ENCODE results near the gene ZNG1A. TPM values are rescaled to one million over a fixed set of nuclear protein-coding genes. Genes with fewer than 3 reads are reported as not detected.
"Not testable (repeated sequence)": the region's sequence is repeated elsewhere in the genome, so short reads cannot be mapped to it uniquely, and the experiment has no call there.

ZNG1A gene
- total RNA-seq, 2 experiments from 2014 or later, result 32.8 to 33.5 TPM

GRCh38 chr9:88396-89037 lies 90.3 kb downstream of the ZNG1A start:
- H3K36me3 Mint-ChIP-seq (ENCODE audit: low read depth); H3K4me3 Mint-ChIP-seq; DNase-seq; H3K4me1 Mint-ChIP-seq (ENCODE audit: low read depth); H3K27me3 Mint-ChIP-seq (ENCODE audit: low read depth); POLR2A ChIA-PET; H3K27ac Mint-ChIP-seq; CTCF ChIA-PET; H3K9me3 Mint-ChIP-seq (ENCODE audit: insufficient read depth): not testable (repeated sequence)
- peak; percentile 85 for ATAC-seq

GRCh38 chr9:87860-88259 lies 91.0 kb downstream of the ZNG1A start:
- H3K4me1 Mint-ChIP-seq (ENCODE audit: low read depth); H3K27ac Mint-ChIP-seq; CTCF ChIA-PET; H3K9me3 Mint-ChIP-seq (ENCODE audit: insufficient read depth); ATAC-seq; H3K27me3 Mint-ChIP-seq (ENCODE audit: low read depth); POLR2A ChIA-PET; H3K36me3 Mint-ChIP-seq (ENCODE audit: low read depth); DNase-seq; H3K4me3 Mint-ChIP-seq: not testable (repeated sequence)

- H3K27ac Mint-ChIP-seq; H3K27me3 Mint-ChIP-seq (ENCODE audit: low read depth); ATAC-seq; H3K4me1 Mint-ChIP-seq (ENCODE audit: low read depth); POLR2A ChIA-PET; H3K9me3 Mint-ChIP-seq (ENCODE audit: insufficient read depth); CTCF ChIA-PET; DNase-seq; H3K36me3 Mint-ChIP-seq (ENCODE audit: low read depth); H3K4me3 Mint-ChIP-seq: not testable (repeated sequence)
Observed at GRCh38 chr9:87105-87504, 91.8 kb downstream of the ZNG1A start.

GRCh38 chr9:86697-87096 lies 92.2 kb downstream of the ZNG1A start:
- H3K4me3 Mint-ChIP-seq; POLR2A ChIA-PET; DNase-seq; ATAC-seq; H3K4me1 Mint-ChIP-seq (ENCODE audit: low read depth); CTCF ChIA-PET; H3K27ac Mint-ChIP-seq; H3K36me3 Mint-ChIP-seq (ENCODE audit: low read depth); H3K27me3 Mint-ChIP-seq (ENCODE audit: low read depth); H3K9me3 Mint-ChIP-seq (ENCODE audit: insufficient read depth): not testable (repeated sequence)

GRCh38 chr9:82932-83689 lies 95.7 kb downstream of the ZNG1A start:
- POLR2A ChIA-PET, result not testable (repeated sequence)

GRCh38 chr9:78333-78732 lies 100.5 kb downstream of the ZNG1A start:
- H3K4me1 Mint-ChIP-seq (ENCODE audit: low read depth); DNase-seq; H3K9me3 Mint-ChIP-seq (ENCODE audit: insufficient read depth); POLR2A ChIA-PET; H3K27ac Mint-ChIP-seq; CTCF ChIA-PET; H3K4me3 Mint-ChIP-seq; H3K36me3 Mint-ChIP-seq (ENCODE audit: low read depth); ATAC-seq: not testable (repeated sequence)
- peaks cover 22% of the 10 kb centered on the region for H3K27me3 Mint-ChIP-seq (ENCODE audit: low read depth)

More at GRCh38 chr9:82932-83689, 95.7 kb downstream of the ZNG1A start:
- ATAC-seq; DNase-seq; H3K36me3 Mint-ChIP-seq (ENCODE audit: low read depth); H3K9me3 Mint-ChIP-seq (ENCODE audit: insufficient read depth); H3K27ac Mint-ChIP-seq; H3K4me1 Mint-ChIP-seq (ENCODE audit: low read depth); CTCF ChIA-PET; H3K4me3 Mint-ChIP-seq: not testable (repeated sequence)
- H3K27me3 Mint-ChIP-seq (ENCODE audit: low read depth), result peaks cover 12% of the 10 kb centered on the region

- H3K9me3 Mint-ChIP-seq (ENCODE audit: insufficient read depth); H3K4me3 Mint-ChIP-seq; DNase-seq; POLR2A ChIA-PET; CTCF ChIA-PET; ATAC-seq; H3K27ac Mint-ChIP-seq; H3K4me1 Mint-ChIP-seq (ENCODE audit: low read depth); H3K36me3 Mint-ChIP-seq (ENCODE audit: low read depth): not testable (repeated sequence)
- peaks cover 24% of the 10 kb centered on the region for H3K27me3 Mint-ChIP-seq (ENCODE audit: low read depth)
Observed at GRCh38 chr9:76389-76788, 102.5 kb downstream of the ZNG1A start.

- ATAC-seq; DNase-seq; CTCF ChIA-PET; H3K4me1 Mint-ChIP-seq (ENCODE audit: low read depth); H3K27ac Mint-ChIP-seq; H3K9me3 Mint-ChIP-seq (ENCODE audit: insufficient read depth); H3K36me3 Mint-ChIP-seq (ENCODE audit: low read depth); POLR2A ChIA-PET: not testable (repeated sequence)
- Mint-ChIP-seq H3K4me3 (peak overlapping the region; percentile 31), H3K27me3 (ENCODE audit: low read depth) (peaks cover 21% of the 10 kb centered on the region)
Observed at GRCh38 chr9:73900-74525, 104.8 kb downstream of the ZNG1A start.

- POLR2A ChIA-PET; H3K4me1 Mint-ChIP-seq (ENCODE audit: low read depth); H3K9me3 Mint-ChIP-seq (ENCODE audit: insufficient read depth); H3K36me3 Mint-ChIP-seq (ENCODE audit: low read depth); CTCF ChIA-PET; H3K27ac Mint-ChIP-seq; DNase-seq: not testable (repeated sequence)
- Mint-ChIP-seq H3K4me3 (peak overlapping the region; percentile 54), H3K27me3 (ENCODE audit: low read depth) (peaks cover 21% of the 10 kb centered on the region)
- ATAC-seq, result peak; percentile 77
Observed at GRCh38 chr9:73076-73899, 105.6 kb downstream of the ZNG1A start.

Other genes with a start within 250 kb of the ZNG1A start
- 10 to 100 TPM; 22.8 to 24.7 TPM for gene WASHC1, start 149.6 kb downstream of the ZNG1A start, total RNA-seq
- gene FOXD4, start 60.6 kb downstream of the ZNG1A start, total RNA-seq, result under 1 TPM in 1 of 2 experiments, not detected in 1; 0.52 TPM
- gene DOCK8, start 35.8 kb upstream of the ZNG1A start, total RNA-seq, result 100 to 1,000 TPM; 386 to 389 TPM

Measured in activated CD8-positive, alpha-beta T cell treated with anti-CD3 and anti-CD28 coated beads, Interleukin-2, amount 10 ng/mL, durations not matched to agents 7 days and 5 days (primary cell).